Liver (tissue), 9 donors: Measurements from ENCODE around the gene MRM1. TPM values are rescaled to one million over a fixed set of nuclear protein-coding genes. Genes with fewer than 3 reads are reported as not detected.
A peak's percentile ranks its signal among the peaks of the same experiment; 100 is the strongest.

Experiments
- DNase-seq: peaks from one replicate; pipeline ENCODE4 v3.0.0-alpha.2; 2017; ENCODE audit warnings: low spot score
- H3K27ac ChIP-seq, 2 donors: one replicate each; pipeline ENCODE4 v1.7.0; 2013; ENCODE audit warnings: inconsistent platforms in 2 of 2, low read length in 2 of 2, control low read depth in 1 of 2, low read depth in 1 of 2, mild to moderate bottlenecking in 1 of 2
- H3K27me3 ChIP-seq, 4 donors: one replicate each; pipeline versions ENCODE4 v1.6.1 to v1.7.0; 2013; ENCODE audit warnings: low read length in 3 of 4, inconsistent platforms in 1 of 4, mild to moderate bottlenecking in 1 of 4, moderate library complexity in 1 of 4; ENCODE audit not compliant: control insufficient read depth in 4 of 4, insufficient read depth in 4 of 4
- H3K36me3 ChIP-seq, 4 donors: one replicate each; pipeline versions ENCODE4 v1.6.1 to v1.7.0; 2013; ENCODE audit warnings: low read length in 3 of 4, mild to moderate bottlenecking in 3 of 4, low read depth in 1 of 4, moderate library complexity in 1 of 4; ENCODE audit not compliant: control insufficient read depth in 4 of 4, insufficient read depth in 3 of 4
- H3K4me1 ChIP-seq, 4 donors: one replicate each; pipeline versions ENCODE4 v1.6.1 to v1.7.0; 2013; ENCODE audit warnings: low read length in 3 of 4, mild to moderate bottlenecking in 3 of 4, moderate library complexity in 1 of 4; ENCODE audit not compliant: control insufficient read depth in 4 of 4, insufficient read depth in 4 of 4
- H3K4me3 ChIP-seq, 3 donors: one replicate each; pipeline versions ENCODE4 v1.6.1 to v1.7.0; 2013; ENCODE audit warnings: low read length in 3 of 3, control low read depth in 1 of 3, low read depth in 1 of 3, mild to moderate bottlenecking in 1 of 3
- H3K9ac ChIP-seq, 2 donors: one replicate each; pipeline ENCODE4 v1.7.0; 2013; ENCODE audit warnings: low read length in 2 of 2, mild to moderate bottlenecking in 2 of 2, moderate library complexity in 2 of 2, control low read depth in 1 of 2, low read depth in 1 of 2
- H3K9me3 ChIP-seq, 4 donors: one replicate each; pipeline versions ENCODE4 v1.6.1 to v1.7.0; 2013; ENCODE audit warnings: low read length in 3 of 4; ENCODE audit not compliant: control insufficient read depth in 4 of 4
- ATF3 ChIP-seq: IDR thresholded peaks from 2 replicates; pipeline ENCODE4 v1.6.1; 2016; ENCODE audit warnings: antibody characterized with exemption
- EGR1 ChIP-seq, 2 donors: IDR thresholded peaks; 2 replicates each; pipeline ENCODE4 v1.6.1; 2016 to 2018; ENCODE audit warnings: antibody characterized with exemption in 2 of 2, low read depth in 2 of 2
- FOXA1 ChIP-seq: IDR thresholded peaks from 2 replicates; pipeline ENCODE4 v1.6.1; 2016; ENCODE audit warnings: antibody characterized with exemption
- FOXA2 ChIP-seq: IDR thresholded peaks from 2 replicates; pipeline ENCODE4 v1.6.1; 2016; ENCODE audit warnings: antibody characterized with exemption
- GABPA ChIP-seq, 2 donors: IDR thresholded peaks in 1 of 2; conservative IDR thresholded peaks in 1 of 2; 2 replicates each; pipeline ENCODE4 v1.6.1; 2016; ENCODE audit warnings: antibody characterized with exemption in 2 of 2, mild to moderate bottlenecking in 1 of 2, moderate library complexity in 1 of 2
- HNF4A ChIP-seq, 2 donors: conservative IDR thresholded peaks; 2 replicates each; pipeline ENCODE4 v1.6.1; 2016; ENCODE audit warnings: antibody characterized with exemption in 2 of 2, mild to moderate bottlenecking in 2 of 2
- HNF4G ChIP-seq: IDR thresholded peaks from 2 replicates; pipeline ENCODE4 v1.6.1; 2016; ENCODE audit warnings: antibody characterized with exemption
- JUND ChIP-seq, 2 donors: IDR thresholded peaks; 2 replicates each; pipeline ENCODE4 v1.6.1; 2016; ENCODE audit warnings: antibody characterized with exemption in 2 of 2
- NR2F2 ChIP-seq: IDR thresholded peaks from 2 replicates; pipeline ENCODE4 v1.6.1; 2016; ENCODE audit warnings: antibody characterized with exemption
- RAD21 ChIP-seq, 2 donors: IDR thresholded peaks; 2 replicates each; pipeline ENCODE4 v1.6.1; 2016; ENCODE audit warnings: antibody characterized with exemption in 2 of 2, mild to moderate bottlenecking in 2 of 2
- RXRA ChIP-seq, 2 donors: IDR thresholded peaks; 2 replicates each; pipeline ENCODE4 v1.6.1; 2017 to 2018; ENCODE audit warnings: antibody characterized with exemption in 2 of 2, mild to moderate bottlenecking in 1 of 2
- SP1 ChIP-seq: IDR thresholded peaks from 2 replicates; pipeline ENCODE4 v1.6.1; 2018; ENCODE audit warnings: antibody characterized with exemption, mild to moderate bottlenecking
- YY1 ChIP-seq: IDR thresholded peaks from 2 replicates; pipeline ENCODE4 v1.6.1; 2016; ENCODE audit warnings: antibody characterized with exemption, mild to moderate bottlenecking
- WGBS: extraction: QIAGEN DNeasy Blood & Tissue Kit; methylation state at CpG from one replicate; pipeline ENCODE4 v1.1.7; 2013; 5-methylcytosine and 5-hydroxymethylcytosine counted together
- polyA plus RNA-seq, 2 donors: library from polyadenylated mRNA; stranded (reverse) in 1 of 2; unstranded in 1 of 2; fragments of 200-250 nt in 1 of 2; fragments of >200 nt in 1 of 2; fragmentation: Nextera tagmentation in 1 of 2; extraction: Ambion mirVana in 1 of 2; gene quantifications; one replicate each; pipeline versions ENCODE4 v1.2.1 to v1.2.3, GENCODE V29; 2013 to 2015
- total RNA-seq, 2 donors: library from RNA; depleted of rRNA; stranded (reverse); fragments of >200 nt; gene quantifications; one replicate each; pipeline ENCODE4 v1.2.3, GENCODE V29; 2014
- TF ChIP-seq, protein P1 (sequence below): IDR thresholded peaks from 2 replicates; pipeline ENCODE4 v1.6.1; 2016; ENCODE audit warnings: antibody characterized with exemption
- TF ChIP-seq, protein P2 (sequence below): fragments of 150-350 bp; IDR thresholded peaks from 2 replicates; pipeline ENCODE4 v1.5.1; 2017; ENCODE audit warnings: improper control_type of control experiment, low read depth, low read length; ENCODE audit not compliant: missing input control
- TF ChIP-seq, protein P3 (sequence below): IDR thresholded peaks from 2 replicates; pipeline ENCODE4 v1.6.1; 2016; ENCODE audit warnings: antibody characterized with exemption
- donor health status: healthy.
- donor health status: healthy.
- donor health status: healthy.
- donor health status: healthy.
- donor health status: healthy.

MRM1 gene
- total and polyA plus RNA-seq, 4 donors = 3.2 to 5.9 (median 5.2) TPM

GRCh38 chr17:36641877-36642845 is 40.8 kb downstream of the MRM1 start:
- DNase-seq = no peak
- Histone ChIP-seq H3K9ac (no peak overlapping the region), H3K4me1 (peaks cover 8 to 10% (median 9%) of the 10 kb centered on the region in 4 donors), H3K9me3 (no peaks in the 10 kb centered on the region), H3K4me3 (peak overlapping the region in 1 of 3 donors; percentile 47), H3K27me3 (peaks cover 9 to 12% (median 10%) of the 10 kb centered on the region in 4 donors), H3K27ac (no peak overlapping the region), H3K36me3 (no peaks in the 10 kb centered on the region)
- WGBS = 9% methylated on average over 64 of the region's 64 CpGs
- no peak for TF ChIP-seq EGR1 (IDR thresholded peaks at IDR 0.05; ENCODE audit: low read depth in 2 of 2)
- no peak for TF ChIP-seq FOXA2
- no peak for TF ChIP-seq HNF4A (conservative IDR thresholded peaks at IDR 0.05)
- TF ChIP-seq HNF4G = no peak
- no peak for TF ChIP-seq SP1
- TF ChIP-seq FOXA1 = no peak
- TF ChIP-seq JUND (IDR thresholded peaks at IDR 0.05) = no peak

- Histone ChIP-seq H3K27ac (no peak overlapping the region), H3K36me3 (no peaks in the 10 kb centered on the region), H3K4me3 (no peak overlapping the region), H3K4me1 (peaks cover 8 to 10% (median 9%) of the 10 kb centered on the region in 4 donors), H3K9me3 (no peaks in the 10 kb centered on the region), H3K27me3 (peaks cover 7 to 12% (median 10%) of the 10 kb centered on the region in 4 donors), H3K9ac (no peak overlapping the region)
- TF ChIP-seq, protein P1, sequence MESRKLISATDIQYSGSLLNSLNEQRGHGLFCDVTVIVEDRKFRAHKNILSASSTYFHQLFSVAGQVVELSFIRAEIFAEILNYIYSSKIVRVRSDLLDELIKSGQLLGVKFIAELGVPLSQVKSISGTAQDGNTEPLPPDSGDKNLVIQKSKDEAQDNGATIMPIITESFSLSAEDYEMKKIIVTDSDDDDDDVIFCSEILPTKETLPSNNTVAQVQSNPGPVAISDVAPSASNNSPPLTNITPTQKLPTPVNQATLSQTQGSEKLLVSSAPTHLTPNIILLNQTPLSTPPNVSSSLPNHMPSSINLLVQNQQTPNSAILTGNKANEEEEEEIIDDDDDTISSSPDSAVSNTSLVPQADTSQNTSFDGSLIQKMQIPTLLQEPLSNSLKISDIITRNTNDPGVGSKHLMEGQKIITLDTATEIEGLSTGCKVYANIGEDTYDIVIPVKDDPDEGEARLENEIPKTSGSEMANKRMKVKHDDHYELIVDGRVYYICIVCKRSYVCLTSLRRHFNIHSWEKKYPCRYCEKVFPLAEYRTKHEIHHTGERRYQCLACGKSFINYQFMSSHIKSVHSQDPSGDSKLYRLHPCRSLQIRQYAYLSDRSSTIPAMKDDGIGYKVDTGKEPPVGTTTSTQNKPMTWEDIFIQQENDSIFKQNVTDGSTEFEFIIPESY = no peak
- no peak for TF ChIP-seq SP1
- TF ChIP-seq RAD21 (IDR thresholded peaks at IDR 0.05) = no peak
- no peak for TF ChIP-seq GABPA (IDR thresholded peaks at IDR 0.05 in 1 of 2, conservative IDR thresholded peaks at IDR 0.05 in 1 of 2)
- WGBS = 68% methylated on average over 3 of the region's 3 CpGs
- DNase-seq = no peak
Observed at GRCh38 chr17:36643086-36643685, 41.8 kb downstream of the MRM1 start.

GRCh38 chr17:36645422-36645821 is 44.0 kb downstream of the MRM1 start:
- TF ChIP-seq EGR1 (IDR thresholded peaks at IDR 0.05; ENCODE audit: low read depth in 2 of 2) (no peak), ATF3 (no peak), HNF4G (no peak), NR2F2 (no peak), FOXA1 (no peak), SP1 (no peak), FOXA2 (no peak), RAD21 (IDR thresholded peaks at IDR 0.05) (no peak), JUND (IDR thresholded peaks at IDR 0.05) (no peak), YY1 (no peak), GABPA (IDR thresholded peaks at IDR 0.05 in 1 of 2, conservative IDR thresholded peaks at IDR 0.05 in 1 of 2) (no peak), RXRA (IDR thresholded peaks at IDR 0.05) (no peak)
- TF ChIP-seq, protein P2, sequence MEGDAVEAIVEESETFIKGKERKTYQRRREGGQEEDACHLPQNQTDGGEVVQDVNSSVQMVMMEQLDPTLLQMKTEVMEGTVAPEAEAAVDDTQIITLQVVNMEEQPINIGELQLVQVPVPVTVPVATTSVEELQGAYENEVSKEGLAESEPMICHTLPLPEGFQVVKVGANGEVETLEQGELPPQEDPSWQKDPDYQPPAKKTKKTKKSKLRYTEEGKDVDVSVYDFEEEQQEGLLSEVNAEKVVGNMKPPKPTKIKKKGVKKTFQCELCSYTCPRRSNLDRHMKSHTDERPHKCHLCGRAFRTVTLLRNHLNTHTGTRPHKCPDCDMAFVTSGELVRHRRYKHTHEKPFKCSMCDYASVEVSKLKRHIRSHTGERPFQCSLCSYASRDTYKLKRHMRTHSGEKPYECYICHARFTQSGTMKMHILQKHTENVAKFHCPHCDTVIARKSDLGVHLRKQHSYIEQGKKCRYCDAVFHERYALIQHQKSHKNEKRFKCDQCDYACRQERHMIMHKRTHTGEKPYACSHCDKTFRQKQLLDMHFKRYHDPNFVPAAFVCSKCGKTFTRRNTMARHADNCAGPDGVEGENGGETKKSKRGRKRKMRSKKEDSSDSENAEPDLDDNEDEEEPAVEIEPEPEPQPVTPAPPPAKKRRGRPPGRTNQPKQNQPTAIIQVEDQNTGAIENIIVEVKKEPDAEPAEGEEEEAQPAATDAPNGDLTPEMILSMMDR = no peak
- TF ChIP-seq, protein P1 = no peak
- TF ChIP-seq, protein P3, sequence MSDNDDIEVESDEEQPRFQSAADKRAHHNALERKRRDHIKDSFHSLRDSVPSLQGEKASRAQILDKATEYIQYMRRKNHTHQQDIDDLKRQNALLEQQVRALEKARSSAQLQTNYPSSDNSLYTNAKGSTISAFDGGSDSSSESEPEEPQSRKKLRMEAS = no peak
- no peaks in the 10 kb centered on the region for H3K9me3 ChIP-seq
- no peak overlapping the region for H3K9ac ChIP-seq
- no peak overlapping the region for H3K27ac ChIP-seq
- peaks cover 8 to 10% (median 9%) of the 10 kb centered on the region in 4 donors for H3K4me1 ChIP-seq
- no peak overlapping the region for H3K4me3 ChIP-seq
- 75% methylated on average over 3 of the region's 3 CpGs for WGBS
- H3K36me3 ChIP-seq = no peaks in the 10 kb centered on the region
- peaks cover 5 to 10% (median 8%) of the 10 kb centered on the region in 4 donors for H3K27me3 ChIP-seq
- no peak for DNase-seq
